HG03442 (cell line): ENCODE data around the gene WDR6.

Experiments
- ATAC-seq: cut with Tn5 transposase; IDR thresholded peaks from one replicate; pipeline ENCODE4 v1.9.1; 2021; ENCODE audit warnings: mild to moderate bottlenecking, moderate library complexity; ENCODE audit not compliant: unreplicated experiment

WDR6 gene

GRCh38 chr3:49027634-49028033 lies 20.4 kb downstream of the WDR6 start:
- ATAC-seq, result no peak

- ATAC-seq, result no peak
These were observed 21.1 kb downstream of the WDR6 start for GRCh38 chr3:49028298-49028672.

- peak; percentile 83 for ATAC-seq
These were observed 21.7 kb downstream of the WDR6 start, which contains the start of gene IMPDH2 for GRCh38 chr3:49028673-49029562. TSS of gene IMPDH2 (minus strand) at chr3:49029398. CDS start at chr3:49029350, 48 bp downstream.

- ATAC-seq, result no peak
These were observed 22.3 kb downstream of the WDR6 start for GRCh38 chr3:49029563-49029884.

- no peak for ATAC-seq
These were observed 23.1 kb downstream of the WDR6 start for GRCh38 chr3:49030321-49030720.

GRCh38 chr3:49032646-49033304 lies 25.6 kb downstream of the WDR6 start:
- no peak for ATAC-seq

- ATAC-seq, result no peak
These were observed 27.5 kb downstream of the WDR6 start for GRCh38 chr3:49034650-49035049.

GRCh38 chr3:49035281-49035680 lies 28.1 kb downstream of the WDR6 start:
- no peak for ATAC-seq

- ATAC-seq, result no peak
These were observed 46.4 kb downstream of the WDR6 start for GRCh38 chr3:49053543-49053942.

- ATAC-seq, result no peak
These were observed 47.2 kb downstream of the WDR6 start for GRCh38 chr3:49054344-49054862.

- ATAC-seq, result no peak
These were observed 50.1 kb downstream of the WDR6 start for GRCh38 chr3:49057268-49057667.

GRCh38 chr3:49058011-49058410 lies 50.8 kb downstream of the WDR6 start:
- no peak for ATAC-seq
